ENCODE results near the gene WARS2. TPM values are rescaled to one million over a fixed set of nuclear protein-coding genes. Genes with fewer than 3 reads are reported as not detected.

WARS2 gene
- total RNA-seq, 4 donors from 2014 or later = 5.8 to 12.6 (median 10.0) TPM

- H3K4me3 ChIP-seq = no peak overlapping the region
- H3K36me3 ChIP-seq = no peaks in the 10 kb centered on the region
- H3K27me3 ChIP-seq = no peaks in the 10 kb centered on the region
- intact Hi-C loops (cut with DNase I) = no loop called here
- no peaks in the 10 kb centered on the region for H3K9me3 ChIP-seq
- H3K4me1 ChIP-seq = no peaks in the 10 kb centered on the region
- DNase-seq (ENCODE audit: extremely low spot score) = no peak
- WGBS = 96% methylated on average over 3 of the region's 3 CpGs
- H3K27ac ChIP-seq (replicated peaks in 1 of 4) = no peak overlapping the region
- TF ChIP-seq POLR2A (IDR thresholded peaks at IDR 0.05; ENCODE audit: low read depth) = no peak
- no peak for TF ChIP-seq EP300 (IDR thresholded peaks at IDR 0.05)
- no peak for TF ChIP-seq CTCF (IDR thresholded peaks at IDR 0.05)
- TF ChIP-seq POLR2AphosphoS5 (IDR thresholded peaks at IDR 0.05) = no peak
These were observed 28.2 kb downstream of the WARS2 start for GRCh38 chr1:119112244-119112643.

DNA sequence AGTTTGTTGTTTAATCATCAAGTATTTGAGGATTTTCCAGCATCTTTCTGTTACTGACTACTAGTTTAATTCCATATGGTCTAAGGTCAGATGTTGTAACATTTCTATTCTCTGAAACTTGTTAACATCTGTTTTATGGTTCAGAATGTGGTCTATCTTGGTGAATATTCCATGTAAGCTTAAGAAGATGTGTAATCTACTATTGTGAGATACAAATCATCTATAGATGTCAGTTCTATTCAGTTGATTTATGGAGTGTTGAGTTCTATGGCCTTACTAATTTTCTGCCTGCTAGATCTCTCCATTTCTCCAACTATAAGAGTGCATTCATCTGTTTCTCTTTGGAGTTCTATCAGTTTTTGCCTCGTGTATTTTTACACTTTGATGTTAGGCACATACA, 31.5 kb downstream of the WARS2 start:
- Histone ChIP-seq H3K27ac (replicated peaks in 1 of 4) (no peak overlapping the region), H3K27me3 (no peaks in the 10 kb centered on the region), H3K36me3 (no peaks in the 10 kb centered on the region), H3K9me3 (no peaks in the 10 kb centered on the region), H3K4me3 (no peak overlapping the region), H3K4me1 (no peaks in the 10 kb centered on the region)
- no peak for DNase-seq (ENCODE audit: extremely low spot score)
- intact Hi-C loops (cut with DNase I) = no loop called here
- no peak for TF ChIP-seq EP300 (IDR thresholded peaks at IDR 0.05)
- no peak for TF ChIP-seq POLR2AphosphoS5 (IDR thresholded peaks at IDR 0.05)
- no peak for TF ChIP-seq CTCF (IDR thresholded peaks at IDR 0.05)
- no peak for TF ChIP-seq POLR2A (IDR thresholded peaks at IDR 0.05; ENCODE audit: low read depth)
- 81% methylated on average over 1 of the region's 1 CpG for WGBS

GRCh38 chr1:119103764-119104163, 36.7 kb downstream of the WARS2 start:
- intact Hi-C loops (cut with DNase I) = no loop called here
- DNase-seq (ENCODE audit: extremely low spot score) = no peak
- Histone ChIP-seq H3K36me3 (no peaks in the 10 kb centered on the region), H3K9me3 (no peaks in the 10 kb centered on the region), H3K4me3 (no peak overlapping the region), H3K4me1 (no peaks in the 10 kb centered on the region), H3K27ac (replicated peaks in 1 of 4) (no peak overlapping the region), H3K27me3 (no peaks in the 10 kb centered on the region)
- WGBS = 98% methylated on average over 1 of the region's 1 CpG
- TF ChIP-seq CTCF (IDR thresholded peaks at IDR 0.05) (no peak), EP300 (IDR thresholded peaks at IDR 0.05) (no peak), POLR2A (IDR thresholded peaks at IDR 0.05; ENCODE audit: low read depth) (no peak), POLR2AphosphoS5 (IDR thresholded peaks at IDR 0.05) (no peak)

DNA sequence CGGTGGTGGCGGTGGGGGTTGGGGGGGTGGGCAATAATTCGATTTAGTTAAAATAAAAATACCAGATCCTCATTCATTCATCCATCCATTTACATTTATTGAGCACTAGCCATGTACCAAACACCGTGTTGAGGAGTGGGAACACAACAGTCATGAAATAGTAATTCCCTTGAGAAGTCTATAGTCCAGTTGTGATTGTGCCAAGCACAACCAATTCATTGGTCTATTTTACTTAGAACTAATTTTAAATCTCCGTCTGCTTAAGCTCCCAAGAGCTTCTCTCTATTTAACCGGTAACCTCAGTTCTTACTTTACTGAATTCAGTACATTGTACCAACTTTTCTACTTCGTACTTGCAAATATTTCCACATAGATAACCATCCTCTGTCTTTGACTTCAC, 38.4 kb downstream of the WARS2 start:
- intact Hi-C loops (cut with DNase I) = no loop called here
- WGBS = 82% methylated on average over 7 of the region's 7 CpGs
- Histone ChIP-seq H3K9me3 (no peaks in the 10 kb centered on the region), H3K27me3 (no peaks in the 10 kb centered on the region), H3K4me3 (no peak overlapping the region), H3K36me3 (no peaks in the 10 kb centered on the region), H3K27ac (replicated peaks in 1 of 4) (no peak overlapping the region), H3K4me1 (no peaks in the 10 kb centered on the region)
- DNase-seq (ENCODE audit: extremely low spot score) = no peak
- no peak for TF ChIP-seq CTCF (IDR thresholded peaks at IDR 0.05)

DNA sequence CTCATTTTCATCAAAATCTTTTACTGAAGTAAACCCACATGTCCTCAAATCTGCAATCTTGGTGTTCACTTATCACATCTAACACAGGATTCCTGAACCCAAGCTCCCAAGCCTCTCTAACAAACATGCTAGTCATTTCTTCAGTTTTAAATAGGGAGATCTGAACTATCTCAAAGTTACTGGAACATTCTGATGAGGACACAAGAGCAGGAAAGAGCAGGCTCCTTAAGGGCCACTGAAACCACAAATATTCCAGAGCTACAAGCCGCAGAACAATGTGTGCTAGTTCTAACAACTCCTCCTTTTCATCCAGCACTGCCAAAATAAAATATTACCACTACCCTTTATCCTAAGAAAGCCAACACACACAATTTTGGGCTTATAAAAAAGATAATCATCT, 38.9 kb downstream of the WARS2 start:
- intact Hi-C loops (cut with DNase I) = no loop called here
- H3K36me3 ChIP-seq = no peaks in the 10 kb centered on the region
- no peak overlapping the region for H3K4me3 ChIP-seq
- H3K9me3 ChIP-seq = no peaks in the 10 kb centered on the region
- no peak for DNase-seq (ENCODE audit: extremely low spot score)
- H3K27me3 ChIP-seq = no peaks in the 10 kb centered on the region
- H3K4me1 ChIP-seq = no peaks in the 10 kb centered on the region
- 90% methylated on average over 1 of the region's 1 CpG for WGBS
- H3K27ac ChIP-seq (replicated peaks in 1 of 4) = no peak overlapping the region
- TF ChIP-seq CTCF (IDR thresholded peaks at IDR 0.05) = no peak
- TF ChIP-seq EP300 (IDR thresholded peaks at IDR 0.05) = no peak
- TF ChIP-seq POLR2A (IDR thresholded peaks at IDR 0.05; ENCODE audit: low read depth) = no peak
- TF ChIP-seq POLR2AphosphoS5 (IDR thresholded peaks at IDR 0.05) = no peak
